Panc1 (cell line): Measurements from ENCODE around the gene PDZD4. TPM values are rescaled to one million over a fixed set of nuclear protein-coding genes. Genes with fewer than 3 reads are reported as not detected.

Experiments
- ATAC-seq: fragments of 200-7000 bp; cut with Tn5 transposase; 2 replicates; pipeline ENCODE4 v1.9.1; 2020; ENCODE audit warnings: mild to moderate bottlenecking, moderate library complexity
- BruUV-seq: library from RNA; stranded (reverse); fragments of 400-500 nt; replicated peaks from 2 replicates; lab custom pipeline; 2021; lab: Mats Ljungman, UMichigan
- CTCF ChIA-PET: fragments of 300-600 bp; sonication (Branson Sonifier 250); formaldehyde crosslinking; loops from one replicate; lab custom pipeline; 2022; ENCODE audit warnings: antibody characterized with exemption; lab: Charles Lee
- POLR2A ChIA-PET: fragments of 300-600 bp; sonication (Branson Sonifier 250); formaldehyde crosslinking; loops from one replicate; lab custom pipeline; 2022; ENCODE audit warnings: antibody characterized with exemption; lab: Charles Lee
- DNase-seq: peaks from one replicate; pipeline ENCODE4 v3.0.0-alpha.2; 2010; ENCODE audit warnings: low read depth, low spot score
- H3K27ac ChIP-seq: 2 replicates; pipeline ENCODE4 v1.5.1; 2011; ENCODE audit warnings: mild to moderate bottlenecking, low read length, inconsistent platforms
- H3K27me3 ChIP-seq: fragments of 200-500 bp; sonication (Bioruptor generic); 2 replicates; pipeline ENCODE4 v1.6.0; 2014; ENCODE audit warnings: low read length, inconsistent platforms; ENCODE audit not compliant: control insufficient read depth, insufficient read depth
- H3K36me3 ChIP-seq: fragments of 200-500 bp; sonication (Bioruptor generic); 2 replicates; pipeline ENCODE4 v1.5.1; 2014; ENCODE audit warnings: inconsistent platforms, mild to moderate bottlenecking, low read length, moderate library complexity; ENCODE audit not compliant: control insufficient read depth, insufficient read depth
- H3K4me1 ChIP-seq: 2 replicates; pipeline ENCODE4 v1.5.1; 2011; ENCODE audit warnings: inconsistent platforms, mild to moderate bottlenecking, low read length, moderate library complexity; ENCODE audit not compliant: control insufficient read depth, insufficient read depth
- H3K4me3 ChIP-seq, 2 experiments: 2 replicates each; pipeline ENCODE4 v1.5.1; 2011 to 2012; ENCODE audit warnings: low read depth in 2 of 2, low read length in 2 of 2, mild to moderate bottlenecking in 2 of 2, inconsistent platforms in 1 of 2, moderate library complexity in 1 of 2
- H3K9me3 ChIP-seq: fragments of 200-500 bp; sonication (Bioruptor generic); 2 replicates; pipeline ENCODE4 v1.5.1; 2014; ENCODE audit warnings: low read depth, mild to moderate bottlenecking, inconsistent platforms, low read length, moderate library complexity; ENCODE audit not compliant: control insufficient read depth, insufficient read depth
- POLR2AphosphoS5 ChIP-seq: IDR thresholded peaks from 2 replicates; pipeline ENCODE4 v1.6.1; 2012; ENCODE audit warnings: mild to moderate bottlenecking, low read depth, low read length, moderate library complexity
- SIN3A ChIP-seq: IDR thresholded peaks from 2 replicates; pipeline ENCODE4 v1.6.1; 2012; ENCODE audit warnings: low read depth, mild to moderate bottlenecking, low read length, moderate library complexity, borderline replicate concordance; ENCODE audit not compliant: insufficient read depth
- TCF7L2 ChIP-seq: IDR thresholded peaks from 2 replicates; pipeline ENCODE4 v1.6.1; 2011; ENCODE audit warnings: mild to moderate bottlenecking, low read depth, low read length, inconsistent platforms
- in situ Hi-C: cut with HindIII; loops from 2 replicates; pipeline ENCODE4 v1.10.0; 2016; ENCODE audit warnings: low sequenced_read_pairs, low pct_unique_long_range_greater_than_20kb
- intact Hi-C: fragments of 100-400 bp; cut with micrococcal nuclease; formaldehyde crosslinking; loops from one replicate; pipeline ENCODE4 v1.10.0; 2022; ENCODE audit not compliant: unreplicated experiment
- total RNA-seq: library from RNA; stranded (reverse); gene quantifications from one replicate; pipeline ENCODE4 v1.2.1, GENCODE V29; 2021; ENCODE audit not compliant: unreplicated experiment
- TF ChIP-seq, protein P1 (sequence below), 2 experiments: IDR thresholded peaks; 2 replicates each; pipeline ENCODE4 v1.6.1; 2011 to 2012; ENCODE audit warnings: low read depth in 2 of 2, control low read depth in 1 of 2, low read length in 1 of 2, mild to moderate bottlenecking in 1 of 2, moderate library complexity in 1 of 2; ENCODE audit not compliant: insufficient read depth in 1 of 2
- TF ChIP-seq, protein P2 (sequence below): fragments of 450-650 bp; IDR thresholded peaks from 2 replicates; pipeline ENCODE4 v1.5.1; 2017; ENCODE audit warnings: mild to moderate bottlenecking

The PDZD4 gene
- total RNA-seq, 1 experiment from 2014 or later: 37.2 TPM

- Histone ChIP-seq H3K4me3 (peak overlapping the region; percentile 55 to 67), H3K27me3 (no peaks in the 10 kb centered on the region), H3K27ac (peak overlapping the region; percentile 83), H3K4me1 (peaks cover 10% of the 10 kb centered on the region; the same call in 1 of the 2 replicates), H3K9me3 (no peaks in the 10 kb centered on the region), H3K36me3 (no peaks in the 10 kb centered on the region)
- CTCF ChIA-PET: no interaction called here
- in situ Hi-C loops (no loop called here), intact Hi-C loops (no loop called here)
- ATAC-seq (peak; percentile 65), DNase-seq (no peak)
- POLR2A ChIA-PET: no interaction called here
- no TSS peak for BruUV-seq
- TF ChIP-seq, protein P1, sequence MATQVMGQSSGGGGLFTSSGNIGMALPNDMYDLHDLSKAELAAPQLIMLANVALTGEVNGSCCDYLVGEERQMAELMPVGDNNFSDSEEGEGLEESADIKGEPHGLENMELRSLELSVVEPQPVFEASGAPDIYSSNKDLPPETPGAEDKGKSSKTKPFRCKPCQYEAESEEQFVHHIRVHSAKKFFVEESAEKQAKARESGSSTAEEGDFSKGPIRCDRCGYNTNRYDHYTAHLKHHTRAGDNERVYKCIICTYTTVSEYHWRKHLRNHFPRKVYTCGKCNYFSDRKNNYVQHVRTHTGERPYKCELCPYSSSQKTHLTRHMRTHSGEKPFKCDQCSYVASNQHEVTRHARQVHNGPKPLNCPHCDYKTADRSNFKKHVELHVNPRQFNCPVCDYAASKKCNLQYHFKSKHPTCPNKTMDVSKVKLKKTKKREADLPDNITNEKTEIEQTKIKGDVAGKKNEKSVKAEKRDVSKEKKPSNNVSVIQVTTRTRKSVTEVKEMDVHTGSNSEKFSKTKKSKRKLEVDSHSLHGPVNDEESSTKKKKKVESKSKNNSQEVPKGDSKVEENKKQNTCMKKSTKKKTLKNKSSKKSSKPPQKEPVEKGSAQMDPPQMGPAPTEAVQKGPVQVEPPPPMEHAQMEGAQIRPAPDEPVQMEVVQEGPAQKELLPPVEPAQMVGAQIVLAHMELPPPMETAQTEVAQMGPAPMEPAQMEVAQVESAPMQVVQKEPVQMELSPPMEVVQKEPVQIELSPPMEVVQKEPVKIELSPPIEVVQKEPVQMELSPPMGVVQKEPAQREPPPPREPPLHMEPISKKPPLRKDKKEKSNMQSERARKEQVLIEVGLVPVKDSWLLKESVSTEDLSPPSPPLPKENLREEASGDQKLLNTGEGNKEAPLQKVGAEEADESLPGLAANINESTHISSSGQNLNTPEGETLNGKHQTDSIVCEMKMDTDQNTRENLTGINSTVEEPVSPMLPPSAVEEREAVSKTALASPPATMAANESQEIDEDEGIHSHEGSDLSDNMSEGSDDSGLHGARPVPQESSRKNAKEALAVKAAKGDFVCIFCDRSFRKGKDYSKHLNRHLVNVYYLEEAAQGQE (IDR thresholded peaks at IDR 0.05; ENCODE audit: insufficient read depth in 1 of 2, low read depth in 2 of 2, low read length in 1 of 2): no peak
- TF ChIP-seq TCF7L2: no peak
- TF ChIP-seq, protein P2, sequence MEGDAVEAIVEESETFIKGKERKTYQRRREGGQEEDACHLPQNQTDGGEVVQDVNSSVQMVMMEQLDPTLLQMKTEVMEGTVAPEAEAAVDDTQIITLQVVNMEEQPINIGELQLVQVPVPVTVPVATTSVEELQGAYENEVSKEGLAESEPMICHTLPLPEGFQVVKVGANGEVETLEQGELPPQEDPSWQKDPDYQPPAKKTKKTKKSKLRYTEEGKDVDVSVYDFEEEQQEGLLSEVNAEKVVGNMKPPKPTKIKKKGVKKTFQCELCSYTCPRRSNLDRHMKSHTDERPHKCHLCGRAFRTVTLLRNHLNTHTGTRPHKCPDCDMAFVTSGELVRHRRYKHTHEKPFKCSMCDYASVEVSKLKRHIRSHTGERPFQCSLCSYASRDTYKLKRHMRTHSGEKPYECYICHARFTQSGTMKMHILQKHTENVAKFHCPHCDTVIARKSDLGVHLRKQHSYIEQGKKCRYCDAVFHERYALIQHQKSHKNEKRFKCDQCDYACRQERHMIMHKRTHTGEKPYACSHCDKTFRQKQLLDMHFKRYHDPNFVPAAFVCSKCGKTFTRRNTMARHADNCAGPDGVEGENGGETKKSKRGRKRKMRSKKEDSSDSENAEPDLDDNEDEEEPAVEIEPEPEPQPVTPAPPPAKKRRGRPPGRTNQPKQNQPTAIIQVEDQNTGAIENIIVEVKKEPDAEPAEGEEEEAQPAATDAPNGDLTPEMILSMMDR: no peak; the same call in 1 of the 2 replicates
- no peak for TF ChIP-seq POLR2AphosphoS5
- no peak for TF ChIP-seq SIN3A
Measured at GRCh38 chrX:153828723-153829548, 1.4 kb downstream of the PDZD4 start.

- DNase-seq (no peak), ATAC-seq (peak; percentile 22)
- in situ Hi-C loops: no loop called here
- TF ChIP-seq TCF7L2 (peak; percentile 30; the same call in 1 of the 2 replicates), SIN3A (no peak), POLR2AphosphoS5 (no peak)
- TF ChIP-seq, protein P2: no peak
- TF ChIP-seq, protein P1 (IDR thresholded peaks at IDR 0.05; ENCODE audit: insufficient read depth in 1 of 2, low read depth in 2 of 2, low read length in 1 of 2): no peak
- Histone ChIP-seq H3K27ac (peak overlapping the region; percentile 83), H3K27me3 (no peaks in the 10 kb centered on the region), H3K4me3 (peak overlapping the region; percentile 55 to 67), H3K9me3 (no peaks in the 10 kb centered on the region), H3K4me1 (peaks cover 10% of the 10 kb centered on the region; the same call in 1 of the 2 replicates), H3K36me3 (no peaks in the 10 kb centered on the region)
- intact Hi-C loops: no loop called here
- ChIA-PET POLR2A (no interaction called here), CTCF (no interaction called here)
- BruUV-seq: no TSS peak
Measured at GRCh38 chrX:153828308-153828707, 2.0 kb downstream of the PDZD4 start.
